Left ventricle myocardium inferior (tissue), 1 donor: Measurements from ENCODE around the gene PLEKHA6. TPM values are rescaled to one million over a fixed set of nuclear protein-coding genes. Genes with fewer than 3 reads are reported as not detected.

Experiments used
- DNase-seq: peaks from one replicate; pipeline ENCODE4 v3.0.0-alpha.2; 2020
- H3K27ac ChIP-seq: fragments of 200-600 bp; replicated peaks from 2 replicates; pipeline ENCODE4 v1.8.0; 2021
- H3K27me3 ChIP-seq: fragments of 200-600 bp; 2 replicates; pipeline ENCODE4 v1.8.0; 2021; ENCODE audit warnings: low read depth
- H3K36me3 ChIP-seq: fragments of 200-600 bp; 2 replicates; pipeline ENCODE4 v1.8.0; 2021
- H3K4me1 ChIP-seq: fragments of 200-600 bp; 2 replicates; pipeline ENCODE4 v1.8.0; 2021
- H3K4me3 ChIP-seq: fragments of 200-600 bp; 2 replicates; pipeline ENCODE4 v1.8.0; 2021; ENCODE audit warnings: mild to moderate bottlenecking, moderate library complexity
- H3K9me3 ChIP-seq: fragments of 200-600 bp; replicated peaks from 2 replicates; pipeline ENCODE4 v1.8.0; 2021
- CTCF ChIP-seq: fragments of 200-600 bp; IDR thresholded peaks from 2 replicates; pipeline ENCODE4 v1.8.0; 2021; ENCODE audit warnings: antibody characterized with exemption, mild to moderate bottlenecking, borderline replicate concordance
- intact Hi-C: fragments of 100-400 bp; cut with micrococcal nuclease; formaldehyde crosslinking; loops from one replicate; pipeline ENCODE4 v1.11.0; 2022
- total RNA-seq: library from RNA; stranded (reverse); fragmentation: NEBNext Ultra II Directional; extraction: Animal tissue kit (Norgen Biotek cat#: 25700); gene quantifications from one replicate; pipeline ENCODE4 v1.2.1, GENCODE V29; 2021
- donor health status: DM: no; HTN: yes; CAD: no; lungs with severe emphysema.

Gene PLEKHA6
- total RNA-seq, 1 donor from 2014 or later = 28.8 TPM

- H3K36me3 ChIP-seq = no peaks in the 10 kb centered on the region
- H3K4me3 ChIP-seq = peak overlapping the region; percentile 11
- no peak for TF ChIP-seq CTCF
- peaks cover 38% of the 10 kb centered on the region for H3K4me1 ChIP-seq
- no peaks in the 10 kb centered on the region for H3K27me3 ChIP-seq
- intact Hi-C loops = no loop called here
- H3K27ac ChIP-seq = peak overlapping the region; percentile 28
- no peaks in the 10 kb centered on the region for H3K9me3 ChIP-seq
- DNase-seq = peak; percentile 81
These were observed 8.7 kb downstream of the PLEKHA6 start for GRCh38 chr1:204350857-204351573.

GRCh38 chr1:204350312-204350711, 9.4 kb downstream of the PLEKHA6 start:
- peak overlapping the region; percentile 11 for H3K4me3 ChIP-seq
- H3K27ac ChIP-seq = peak overlapping the region; percentile 28
- intact Hi-C loops = no loop called here
- H3K4me1 ChIP-seq = peaks cover 38% of the 10 kb centered on the region
- no peak for DNase-seq
- no peaks in the 10 kb centered on the region for H3K9me3 ChIP-seq
- no peaks in the 10 kb centered on the region for H3K27me3 ChIP-seq
- no peak for TF ChIP-seq CTCF
- H3K36me3 ChIP-seq = no peaks in the 10 kb centered on the region

GRCh38 chr1:204349602-204350001, 10.1 kb downstream of the PLEKHA6 start:
- Histone ChIP-seq H3K27ac (peak overlapping the region; percentile 76), H3K27me3 (no peaks in the 10 kb centered on the region), H3K9me3 (no peaks in the 10 kb centered on the region), H3K36me3 (no peaks in the 10 kb centered on the region), H3K4me3 (no peak overlapping the region), H3K4me1 (peaks cover 38% of the 10 kb centered on the region)
- intact Hi-C loops = no loop called here
- DNase-seq = no peak
- TF ChIP-seq CTCF = no peak

- intact Hi-C loops = no loop called here
- Histone ChIP-seq H3K9me3 (no peaks in the 10 kb centered on the region), H3K27me3 (no peaks in the 10 kb centered on the region), H3K36me3 (no peaks in the 10 kb centered on the region), H3K4me3 (no peak overlapping the region), H3K27ac (peak overlapping the region; percentile 76), H3K4me1 (peaks cover 38% of the 10 kb centered on the region)
- DNase-seq = peak; percentile 85
- TF ChIP-seq CTCF = peak; percentile 13
These were observed 11.0 kb downstream of the PLEKHA6 start for GRCh38 chr1:204348722-204349121.

- no peak for TF ChIP-seq CTCF
- H3K4me3 ChIP-seq = no peak overlapping the region
- intact Hi-C loops = no loop called here
These were observed 11.5 kb downstream of the PLEKHA6 start for GRCh38 chr1:204348242-204348641.

More at GRCh38 chr1:204348242-204348641, 11.5 kb downstream of the PLEKHA6 start:
- no peak for DNase-seq
- peaks cover 38% of the 10 kb centered on the region for H3K4me1 ChIP-seq
- H3K27me3 ChIP-seq = no peaks in the 10 kb centered on the region
- no peaks in the 10 kb centered on the region for H3K36me3 ChIP-seq
- H3K27ac ChIP-seq = peak overlapping the region; percentile 76
- no peaks in the 10 kb centered on the region for H3K9me3 ChIP-seq
